GM12874 (cell line): ENCODE data around the gene PPOX.

Experiments used
- CTCF ChIP-seq: IDR thresholded peaks from 2 replicates; pipeline ENCODE4 v1.5.1; 2011; ENCODE audit warnings: low read depth, mild to moderate bottlenecking, control low read depth, low read length, moderate library complexity; ENCODE audit not compliant: insufficient read depth

Gene PPOX

GRCh38 chr1:161162806-161163205 is 3.4 kb upstream of the PPOX start:
- no peak for TF ChIP-seq CTCF

- TF ChIP-seq CTCF = no peak
Observed at GRCh38 chr1:161163793-161164192, 2.4 kb upstream of the PPOX start.

GRCh38 chr1:161164901-161165610 is 1.2 kb upstream of the PPOX start:
- TF ChIP-seq CTCF = no peak

- no peak for TF ChIP-seq CTCF
Observed at GRCh38 chr1:161166669-161167548, 683 bp downstream of the PPOX start.

- no peak for TF ChIP-seq CTCF
Observed at GRCh38 chr1:161168906-161169305, 2.7 kb downstream of the PPOX start.

GRCh38 chr1:161171191-161171590 is 5.0 kb downstream of the PPOX start:
- TF ChIP-seq CTCF = no peak

GRCh38 chr1:161171696-161172095 is 5.5 kb downstream of the PPOX start:
- TF ChIP-seq CTCF = no peak
